HepG2 (cell line): ENCODE results near the gene TCEANC.
"Not testable (repeated sequence)": the region's sequence is repeated elsewhere in the genome, so short reads cannot be mapped to it uniquely, and the experiment has no call there.

ENCODE experiments used
- CBX1 ChIP-seq: IDR thresholded peaks from one replicate; pipeline ENCODE4 v1.6.1; 2016; ENCODE audit warnings: antibody characterized with exemption, low read depth
- CCDC6 ChIP-seq: sonication (generic); formaldehyde crosslinking; IDR thresholded peaks from 2 replicates; pipeline ENCODE4 v1.8.1; 2022; ENCODE audit warnings: mild to moderate bottlenecking, missing genetic modification reagents, moderate library complexity
- CTCF ChIP-seq: sonication (generic); formaldehyde crosslinking; IDR thresholded peaks from 2 replicates; pipeline ENCODE4 v1.5.0; 2020; ENCODE audit warnings: mild to moderate bottlenecking, missing genetic modification reagents, moderate library complexity
- EED ChIP-seq: sonication (generic); formaldehyde crosslinking; IDR thresholded peaks from 2 replicates; pipeline ENCODE4 v1.5.0; 2020; ENCODE audit warnings: mild to moderate bottlenecking, missing genetic modification reagents
- SALL2 ChIP-seq: sonication (generic); formaldehyde crosslinking; IDR thresholded peaks from 2 replicates; pipeline ENCODE4 v1.8.1; 2023; ENCODE audit warnings: mild to moderate bottlenecking, missing genetic modification reagents, inconsistent platforms
- TAF1 ChIP-seq: sonication (generic); formaldehyde crosslinking; IDR thresholded peaks from 2 replicates; pipeline ENCODE4 v1.4.0; 2020; ENCODE audit warnings: missing genetic modification reagents
- ZNF432 ChIP-seq: sonication (generic); formaldehyde crosslinking; IDR thresholded peaks from 2 replicates; pipeline ENCODE4 v1.5.0; 2020; ENCODE audit warnings: missing genetic modification reagents, mild to moderate bottlenecking, borderline replicate concordance
- ZNF543 ChIP-seq: sonication (generic); formaldehyde crosslinking; IDR thresholded peaks from 2 replicates; pipeline ENCODE4 v1.4.0; 2020; ENCODE audit warnings: mild to moderate bottlenecking, missing genetic modification reagents
- TF ChIP-seq, protein P1 (sequence below), 2 experiments: IDR thresholded peaks; 2 replicates each; pipeline ENCODE4 v1.6.1; 2011 to 2012; ENCODE audit warnings: low read length in 2 of 2, borderline replicate concordance in 1 of 2, low read depth in 1 of 2, mild to moderate bottlenecking in 1 of 2, moderate library complexity in 1 of 2

DNA sequence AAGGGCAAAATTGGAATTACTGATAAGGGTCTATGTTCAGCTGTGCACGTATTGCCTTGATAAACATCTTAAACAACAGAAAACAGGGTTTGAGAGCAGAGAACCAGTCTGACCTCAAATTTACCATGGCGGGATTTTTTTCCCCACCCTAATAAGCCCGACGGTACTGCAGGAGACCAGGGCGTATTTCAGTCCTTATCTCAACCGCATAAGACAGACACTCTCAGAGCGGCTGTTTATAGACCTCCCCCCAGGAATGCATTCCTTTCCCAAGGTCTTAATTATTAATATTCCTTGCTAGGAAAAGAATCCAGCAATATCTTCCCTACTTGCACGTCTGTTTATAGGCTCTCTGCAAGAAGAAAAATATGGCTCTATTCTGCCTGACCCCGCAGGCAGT is 15.7 kb upstream of the TCEANC start:
- not testable (repeated sequence) for TF ChIP-seq CTCF (CRISPR knock-in tag); ZNF432; CCDC6 (CRISPR knock-in tag); TAF1; ZNF543; CBX1; SALL2 (CRISPR knock-in tag); EED (CRISPR knock-in tag)
- TF ChIP-seq, protein P1, sequence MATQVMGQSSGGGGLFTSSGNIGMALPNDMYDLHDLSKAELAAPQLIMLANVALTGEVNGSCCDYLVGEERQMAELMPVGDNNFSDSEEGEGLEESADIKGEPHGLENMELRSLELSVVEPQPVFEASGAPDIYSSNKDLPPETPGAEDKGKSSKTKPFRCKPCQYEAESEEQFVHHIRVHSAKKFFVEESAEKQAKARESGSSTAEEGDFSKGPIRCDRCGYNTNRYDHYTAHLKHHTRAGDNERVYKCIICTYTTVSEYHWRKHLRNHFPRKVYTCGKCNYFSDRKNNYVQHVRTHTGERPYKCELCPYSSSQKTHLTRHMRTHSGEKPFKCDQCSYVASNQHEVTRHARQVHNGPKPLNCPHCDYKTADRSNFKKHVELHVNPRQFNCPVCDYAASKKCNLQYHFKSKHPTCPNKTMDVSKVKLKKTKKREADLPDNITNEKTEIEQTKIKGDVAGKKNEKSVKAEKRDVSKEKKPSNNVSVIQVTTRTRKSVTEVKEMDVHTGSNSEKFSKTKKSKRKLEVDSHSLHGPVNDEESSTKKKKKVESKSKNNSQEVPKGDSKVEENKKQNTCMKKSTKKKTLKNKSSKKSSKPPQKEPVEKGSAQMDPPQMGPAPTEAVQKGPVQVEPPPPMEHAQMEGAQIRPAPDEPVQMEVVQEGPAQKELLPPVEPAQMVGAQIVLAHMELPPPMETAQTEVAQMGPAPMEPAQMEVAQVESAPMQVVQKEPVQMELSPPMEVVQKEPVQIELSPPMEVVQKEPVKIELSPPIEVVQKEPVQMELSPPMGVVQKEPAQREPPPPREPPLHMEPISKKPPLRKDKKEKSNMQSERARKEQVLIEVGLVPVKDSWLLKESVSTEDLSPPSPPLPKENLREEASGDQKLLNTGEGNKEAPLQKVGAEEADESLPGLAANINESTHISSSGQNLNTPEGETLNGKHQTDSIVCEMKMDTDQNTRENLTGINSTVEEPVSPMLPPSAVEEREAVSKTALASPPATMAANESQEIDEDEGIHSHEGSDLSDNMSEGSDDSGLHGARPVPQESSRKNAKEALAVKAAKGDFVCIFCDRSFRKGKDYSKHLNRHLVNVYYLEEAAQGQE (IDR thresholded peaks at IDR 0.05; ENCODE audit: borderline replicate concordance in 1 of 2, low read depth in 1 of 2, low read length in 2 of 2), result not testable (repeated sequence)
